Ovary (tissue), 3 donors: ENCODE measurements around the gene MUC2.

ENCODE experiments used
- CTCF ChIP-seq, 3 donors: fragments of 450-650 bp in 2 of 3; fragments of 200-600 bp in 1 of 3; IDR thresholded peaks; one replicate each; pipeline versions ENCODE4 v1.5.1 to v1.8.0; 2016 to 2022; ENCODE audit warnings: antibody characterized with exemption in 3 of 3, mild to moderate bottlenecking in 1 of 3
- EP300 ChIP-seq: sonication (generic); formaldehyde crosslinking; IDR thresholded peaks from one replicate; pipeline ENCODE4 v1.6.1; 2017; ENCODE audit warnings: antibody characterized with exemption
- POLR2A ChIP-seq: fragments of 450-650 bp; IDR thresholded peaks from one replicate; pipeline ENCODE4 v1.6.1; 2017; ENCODE audit warnings: antibody characterized with exemption, mild to moderate bottlenecking, moderate library complexity
- donor health status: DM: no; HTN: no; CAD: no.

DNA sequence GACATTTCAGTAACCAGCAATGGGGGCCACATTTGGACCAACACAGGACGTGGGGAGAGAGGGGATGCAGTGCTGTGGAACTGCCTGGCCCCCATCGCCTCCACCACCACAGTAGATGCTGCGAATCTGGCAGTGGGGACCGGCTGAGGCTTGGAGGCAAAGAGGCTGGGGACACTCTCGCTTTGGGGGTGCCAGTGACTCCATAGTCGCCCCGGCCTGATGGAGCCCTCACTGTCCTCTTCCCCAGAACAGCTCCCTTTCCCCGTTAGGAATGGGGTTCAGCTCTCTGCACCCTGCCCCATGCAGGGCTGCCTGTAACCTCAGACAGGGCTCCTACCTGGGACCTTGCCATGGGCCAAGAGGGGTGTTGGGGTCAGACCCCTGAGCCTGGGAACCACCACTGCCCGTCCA, 1.8 kb upstream of the MUC2 start:
- TF ChIP-seq CTCF (IDR thresholded peaks at IDR 0.05) (no peak), POLR2A (no peak), EP300 (no peak)
